ENCODE measurements around the gene SLCO3A1.

DNA sequence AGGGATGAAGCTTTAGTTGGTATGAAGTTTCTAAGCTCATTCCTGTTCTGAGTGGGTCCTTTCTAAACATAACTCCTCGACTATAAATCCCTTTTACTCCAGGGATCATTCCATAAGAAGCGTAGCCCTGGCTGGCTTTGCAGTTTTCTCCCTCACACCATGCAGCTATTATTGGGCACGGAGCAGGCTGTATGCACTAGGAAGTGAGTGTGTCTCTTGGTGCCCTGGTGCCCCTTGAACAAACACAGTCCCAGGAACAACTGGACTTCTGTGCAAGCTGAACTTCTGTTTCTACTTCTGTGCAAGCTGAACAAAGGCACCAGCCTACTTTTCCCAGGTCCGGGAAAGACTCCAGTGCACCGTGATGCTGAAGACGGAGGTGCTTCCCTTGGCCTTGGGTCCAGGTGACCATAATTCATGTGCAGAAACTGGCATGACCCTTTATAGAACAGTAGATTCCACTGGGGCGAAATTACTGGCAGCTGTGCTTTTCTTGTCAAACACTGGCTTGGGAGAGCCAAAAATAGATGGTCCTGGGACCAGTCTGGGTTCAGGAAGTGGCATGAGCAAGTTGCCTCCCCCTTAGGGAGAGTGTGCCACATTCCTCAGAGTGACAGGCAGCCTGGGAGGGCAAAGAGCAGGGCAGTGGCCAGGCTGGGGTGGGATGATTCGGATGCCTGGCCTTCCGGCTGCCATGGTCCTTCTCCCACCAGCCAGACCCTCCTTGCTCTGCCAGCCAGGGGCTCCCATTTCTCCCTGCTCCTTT, 127.2 kb downstream of the SLCO3A1 start:
- TF ChIP-seq CTCF (IDR thresholded peaks at IDR 0.05) (no peak), POLR2A (IDR thresholded peaks at IDR 0.05) (no peak), POLR2AphosphoS5 (IDR thresholded peaks at IDR 0.05) (no peak)
